GM12801 (cell line): ENCODE data around the gene TRPC4AP.

ENCODE experiments used
- CTCF ChIP-seq: IDR thresholded peaks from one replicate; pipeline ENCODE4 v1.5.1; 2011; ENCODE audit warnings: control low read depth; ENCODE audit not compliant: insufficient read length; ENCODE audit errors: extremely low read depth

TRPC4AP gene

DNA sequence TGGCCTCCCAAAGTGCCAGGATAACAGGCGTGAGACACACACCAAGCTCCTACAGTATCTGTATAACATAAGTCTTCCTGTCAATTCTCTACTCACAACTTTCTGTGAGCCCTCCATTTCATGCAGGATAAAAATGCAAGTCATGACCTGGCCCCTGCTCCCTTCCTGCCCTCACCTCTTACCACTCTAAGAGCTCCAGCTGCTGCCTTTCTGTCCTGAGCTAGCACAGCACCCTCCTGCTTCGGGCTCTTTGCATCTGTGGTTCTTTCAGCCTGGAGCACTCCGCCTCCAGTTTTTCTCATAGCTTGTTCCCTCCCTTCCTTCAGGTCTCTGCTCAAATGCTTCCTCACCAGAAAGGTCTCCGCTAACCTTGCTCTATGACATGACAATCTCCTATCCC is 23.7 kb upstream of the TRPC4AP start:
- no peak for TF ChIP-seq CTCF

DNA sequence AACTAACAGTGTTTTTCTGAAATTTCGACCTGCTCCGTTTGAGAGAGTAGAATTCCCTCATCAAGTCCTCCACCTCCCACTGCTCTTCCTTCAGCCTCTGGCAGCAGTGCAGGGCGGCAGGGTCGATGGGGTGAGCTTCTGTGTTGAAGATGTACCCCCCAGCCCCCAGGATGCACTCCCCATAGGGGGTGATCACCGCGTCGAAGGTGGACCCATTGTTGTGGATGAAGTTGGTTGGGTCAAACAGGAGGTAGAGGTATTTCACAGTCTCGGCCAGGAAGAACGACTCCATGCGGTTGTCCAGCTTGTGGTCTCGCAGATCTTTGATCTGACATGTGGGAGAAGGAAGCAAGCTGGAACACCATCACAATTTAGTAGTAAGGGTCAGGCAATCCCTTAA is 23.0 kb upstream of the TRPC4AP start:
- no peak for TF ChIP-seq CTCF

DNA sequence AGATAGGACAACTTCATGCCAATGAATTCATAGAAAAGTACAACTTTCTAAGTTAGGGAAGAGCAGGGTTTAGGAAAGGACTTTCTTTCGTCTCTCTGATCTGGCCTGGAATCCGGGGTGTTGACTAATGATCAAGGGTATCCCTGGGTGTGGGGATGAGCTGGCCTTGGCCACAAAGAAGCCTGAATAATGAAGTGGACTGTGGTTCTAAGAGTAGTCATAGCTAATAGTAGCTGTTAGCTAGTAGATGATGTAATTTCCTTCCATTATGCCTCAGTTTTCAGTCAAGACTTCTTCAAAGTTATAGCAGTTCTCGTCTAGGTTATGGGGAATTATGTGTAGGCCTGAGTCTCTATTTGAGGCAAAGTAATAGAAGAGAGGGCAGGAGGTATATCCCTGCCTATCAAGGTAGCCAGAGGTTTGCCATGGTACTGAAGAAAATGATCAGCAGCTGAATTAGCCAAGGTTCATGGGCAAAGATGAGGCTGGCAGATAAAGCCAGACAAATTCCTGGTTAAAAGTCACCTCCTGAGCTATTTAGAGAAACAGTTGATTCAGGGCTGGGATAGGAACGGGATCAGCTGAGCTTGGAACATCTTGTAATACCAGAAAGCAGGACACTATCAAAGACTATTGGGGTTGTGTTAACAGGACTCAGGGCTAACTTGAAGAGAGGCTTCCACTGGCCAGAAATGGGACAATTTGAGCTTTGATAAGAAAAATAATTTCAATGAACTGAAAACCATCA is 18.7 kb upstream of the TRPC4AP start:
- no peak for TF ChIP-seq CTCF

DNA sequence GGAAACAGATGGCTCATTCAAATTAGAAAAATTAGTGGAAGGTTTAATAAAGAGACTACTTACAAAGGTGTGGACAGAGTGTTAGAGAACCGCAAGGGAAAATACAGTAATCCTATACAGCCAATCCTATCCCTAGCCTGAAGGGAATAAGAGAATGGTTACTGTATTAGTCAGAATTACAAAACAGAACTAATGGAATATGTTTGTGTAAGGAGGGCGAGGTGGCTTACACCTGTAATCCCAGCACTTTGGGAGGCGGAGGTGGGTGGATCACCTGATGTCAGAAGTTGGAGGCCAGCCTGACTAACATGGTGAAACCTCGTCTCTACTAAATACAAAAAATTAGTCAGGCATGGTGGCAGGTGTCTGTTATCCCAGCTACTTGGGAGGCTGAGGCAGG is 16.3 kb upstream of the TRPC4AP start:
- TF ChIP-seq CTCF = no peak

GRCh38 chr20:35106827-35107380 is 14.3 kb upstream of the TRPC4AP start:
- TF ChIP-seq CTCF = no peak

GRCh38 chr20:35104685-35105295 is 12.2 kb upstream of the TRPC4AP start:
- TF ChIP-seq CTCF = no peak

GRCh38 chr20:35101620-35102019 is 9.0 kb upstream of the TRPC4AP start:
- TF ChIP-seq CTCF = no peak
